ENCODE measurements around the gene EDN2.

The EDN2 gene

GRCh38 chr1:41486371-41487125 is 2.1 kb upstream of the EDN2 start:
- H3F3A ChIP-seq (ENCODE audit: insufficient read depth, low read length), result no peaks in the 10 kb centered on the region
- no peaks in the 10 kb centered on the region for H3K79me2 ChIP-seq (ENCODE audit: low read length)
- no peaks in the 10 kb centered on the region for H3K36me3 ChIP-seq (replicated peaks; ENCODE audit: insufficient read depth, low read length)
- DNase-seq, result no peak
- no peak overlapping the region for H3K27ac ChIP-seq (ENCODE audit: low read length)
- no peak for TF ChIP-seq EZH2 (optimal IDR thresholded peaks at IDR 0.05; ENCODE audit: low read depth, low read length)
- no peak for TF ChIP-seq CTCF (IDR thresholded peaks at IDR 0.05; ENCODE audit: low read length)
- TF ChIP-seq EZH2phosphoT487 (IDR thresholded peaks at IDR 0.05; ENCODE audit: low read length), result no peak
- H3K9me2 ChIP-seq (replicated peaks; ENCODE audit: insufficient read depth, low read length), result no peaks in the 10 kb centered on the region
- H3K27me3 ChIP-seq (replicated peaks; ENCODE audit: insufficient read depth, low read length), result no peaks in the 10 kb centered on the region; the same call in 1 of the 2 replicates
- no peak overlapping the region for H3K4me2 ChIP-seq (ENCODE audit: low read depth, low read length)
- no peaks in the 10 kb centered on the region for H4K20me1 ChIP-seq (ENCODE audit: insufficient read depth, low read length)
- H3K4me3 ChIP-seq (ENCODE audit: low read length), result no peak overlapping the region
- no peaks in the 10 kb centered on the region for H3K9me3 ChIP-seq (replicated peaks; ENCODE audit: insufficient read depth, low read length)
- peaks cover 15% of the 10 kb centered on the region for H3K4me1 ChIP-seq (ENCODE audit: low read length)
- H2AFZ ChIP-seq (ENCODE audit: low read length), result no peak overlapping the region
- H3K9ac ChIP-seq (ENCODE audit: low read length), result no peak overlapping the region

- H3K9me2 ChIP-seq (replicated peaks; ENCODE audit: insufficient read depth, low read length), result no peaks in the 10 kb centered on the region
- no peak overlapping the region for H3K4me3 ChIP-seq (ENCODE audit: low read length)
- H4K20me1 ChIP-seq (ENCODE audit: insufficient read depth, low read length), result no peaks in the 10 kb centered on the region
- no peaks in the 10 kb centered on the region for H3K36me3 ChIP-seq (replicated peaks; ENCODE audit: insufficient read depth, low read length)
- peaks cover 15% of the 10 kb centered on the region for H3K4me1 ChIP-seq (ENCODE audit: low read length)
- H2AFZ ChIP-seq (ENCODE audit: low read length), result no peak overlapping the region
- no peak overlapping the region for H3K9ac ChIP-seq (ENCODE audit: low read length)
- no peaks in the 10 kb centered on the region for H3K9me3 ChIP-seq (replicated peaks; ENCODE audit: insufficient read depth, low read length)
- no peak overlapping the region for H3K27ac ChIP-seq (ENCODE audit: low read length)
- no peaks in the 10 kb centered on the region; the same call in 1 of the 2 replicates for H3K27me3 ChIP-seq (replicated peaks; ENCODE audit: insufficient read depth, low read length)
- no peaks in the 10 kb centered on the region for H3K79me2 ChIP-seq (ENCODE audit: low read length)
- H3K4me2 ChIP-seq (ENCODE audit: low read depth, low read length), result no peak overlapping the region
- DNase-seq, result no peak
- no peaks in the 10 kb centered on the region for H3F3A ChIP-seq (ENCODE audit: insufficient read depth, low read length)
- TF ChIP-seq CTCF (IDR thresholded peaks at IDR 0.05; ENCODE audit: low read length) (no peak), EZH2 (optimal IDR thresholded peaks at IDR 0.05; ENCODE audit: low read depth, low read length) (no peak), EZH2phosphoT487 (IDR thresholded peaks at IDR 0.05; ENCODE audit: low read length) (no peak)
Measured at GRCh38 chr1:41486053-41486370, 1.5 kb upstream of the EDN2 start.

GRCh38 chr1:41485605-41486004 is 1.1 kb upstream of the EDN2 start:
- H2AFZ ChIP-seq (ENCODE audit: low read length), result no peak overlapping the region
- H3K79me2 ChIP-seq (ENCODE audit: low read length), result no peaks in the 10 kb centered on the region
- H3K27me3 ChIP-seq (replicated peaks; ENCODE audit: insufficient read depth, low read length), result no peaks in the 10 kb centered on the region; the same call in 1 of the 2 replicates
- no peaks in the 10 kb centered on the region for H3F3A ChIP-seq (ENCODE audit: insufficient read depth, low read length)
- H3K36me3 ChIP-seq (replicated peaks; ENCODE audit: insufficient read depth, low read length), result no peaks in the 10 kb centered on the region
- peaks cover 15% of the 10 kb centered on the region for H3K4me1 ChIP-seq (ENCODE audit: low read length)
- no peak overlapping the region for H3K4me2 ChIP-seq (ENCODE audit: low read depth, low read length)
- H3K9me3 ChIP-seq (replicated peaks; ENCODE audit: insufficient read depth, low read length), result no peaks in the 10 kb centered on the region
- DNase-seq, result no peak
- no peak overlapping the region for H3K9ac ChIP-seq (ENCODE audit: low read length)
- H3K9me2 ChIP-seq (replicated peaks; ENCODE audit: insufficient read depth, low read length), result no peaks in the 10 kb centered on the region
- TF ChIP-seq EZH2phosphoT487 (IDR thresholded peaks at IDR 0.05; ENCODE audit: low read length) (no peak), EZH2 (optimal IDR thresholded peaks at IDR 0.05; ENCODE audit: low read depth, low read length) (no peak), CTCF (IDR thresholded peaks at IDR 0.05; ENCODE audit: low read length) (no peak)
- no peak overlapping the region for H3K4me3 ChIP-seq (ENCODE audit: low read length)
- H4K20me1 ChIP-seq (ENCODE audit: insufficient read depth, low read length), result no peaks in the 10 kb centered on the region
- H3K27ac ChIP-seq (ENCODE audit: low read length), result no peak overlapping the region
